Measurements from ENCODE around the gene MVK.

GRCh38 chr12:109571773-109572505 is 1.7 kb upstream of the MVK start:
- no peak for TF ChIP-seq EZH2 (IDR thresholded peaks at IDR 0.05; ENCODE audit: low read length)
- no peak for TF ChIP-seq CTCF (optimal IDR thresholded peaks at IDR 0.05 in 1 of 3, IDR thresholded peaks at IDR 0.05 in 1 of 3, conservative IDR thresholded peaks at IDR 0.05 in 1 of 3; ENCODE audit: extremely low read depth in 1 of 3, insufficient read depth in 2 of 3, low read length in 3 of 3)
